ENCODE data around the gene RUSC2. TPM values are rescaled to one million over a fixed set of nuclear protein-coding genes. Genes with fewer than 3 reads are reported as not detected.
"Not testable (repeated sequence)": the region's sequence is repeated elsewhere in the genome, so short reads cannot be mapped to it uniquely, and the experiment has no call there.

The RUSC2 gene
- total RNA-seq, 1 experiment from 2014 or later, result 11.6 TPM

DNA sequence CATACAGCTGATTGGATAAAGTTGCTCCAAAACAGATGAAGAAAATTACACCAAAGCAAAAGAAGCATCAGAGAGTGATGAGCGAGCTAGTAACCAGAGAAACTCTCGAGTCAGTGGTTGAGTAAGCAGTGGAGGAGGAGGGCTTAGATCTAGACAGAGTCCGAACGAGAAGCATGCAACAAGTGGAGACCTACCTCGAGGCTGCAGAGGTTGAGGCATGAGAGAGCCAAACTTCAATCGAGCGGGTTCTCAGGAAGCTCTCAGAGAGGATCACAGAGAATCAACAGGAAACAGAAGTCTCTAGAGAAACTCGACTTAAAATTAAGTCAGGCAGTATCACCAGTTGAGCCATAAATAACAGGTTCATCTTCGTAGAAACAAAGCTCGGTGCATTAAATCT, 6.1 kb downstream of the RUSC2 start:
- H3K9me3 ChIP-seq (ENCODE audit: control insufficient read depth in 1 of 2, insufficient read depth in 1 of 2, low read depth in 1 of 2, low read length in 2 of 2), result no peaks in the 10 kb centered on the region
- ATAC-seq (no peak), DNase-seq (ENCODE audit: low read depth, low spot score) (no peak)
- H3K4me2 ChIP-seq (ENCODE audit: low read length), result no peak overlapping the region
- H3K27me3 ChIP-seq (ENCODE audit: insufficient read depth, low read length), result no peaks in the 10 kb centered on the region
- no peak overlapping the region for H2AFZ ChIP-seq (ENCODE audit: low read depth, low read length, poor library complexity, severe bottlenecking)
- intact Hi-C loops (cut with micrococcal nuclease), result no loop called here
- no peak overlapping the region for H3K9ac ChIP-seq (ENCODE audit: low read length)
- RAD21 ChIA-PET (ENCODE audit: low non-redundant PET in 1 of 2, low total read pairs in 2 of 2, uncharacterized antibody in 2 of 2, unreplicated experiment in 2 of 2), result no interaction called here
- TF ChIP-seq EZH2phosphoT487 (IDR thresholded peaks at IDR 0.05; ENCODE audit: borderline replicate concordance), result no peak
- no peak for TF ChIP-seq YY1 (IDR thresholded peaks at IDR 0.05; ENCODE audit: extremely low read depth, insufficient replicate concordance, low read depth, low read length)
- no peak for TF ChIP-seq ZFX (IDR thresholded peaks at IDR 0.05)
- no peak for TF ChIP-seq SP1 (IDR thresholded peaks at IDR 0.05; ENCODE audit: low read depth)
- no peak for TF ChIP-seq SIN3A (IDR thresholded peaks at IDR 0.05; ENCODE audit: low read depth)
- no peak for TF ChIP-seq POLR2A (IDR thresholded peaks at IDR 0.05; ENCODE audit: borderline replicate concordance, extremely low read depth, insufficient read depth, insufficient read length)
- TF ChIP-seq SRF (IDR thresholded peaks at IDR 0.05; ENCODE audit: low read depth), result no peak
- no peak for TF ChIP-seq ELF1 (IDR thresholded peaks at IDR 0.05; ENCODE audit: borderline replicate concordance, low read depth)
- no peak for TF ChIP-seq POLR2AphosphoS5 (IDR thresholded peaks at IDR 0.05; ENCODE audit: low read depth, low read length)
- no peak for TF ChIP-seq CEBPB (IDR thresholded peaks at IDR 0.05; ENCODE audit: low read depth)
- no peak for TF ChIP-seq JUND (IDR thresholded peaks at IDR 0.05)
- TF ChIP-seq ATF3 (IDR thresholded peaks at IDR 0.05), result no peak
- TF ChIP-seq, protein P1, sequence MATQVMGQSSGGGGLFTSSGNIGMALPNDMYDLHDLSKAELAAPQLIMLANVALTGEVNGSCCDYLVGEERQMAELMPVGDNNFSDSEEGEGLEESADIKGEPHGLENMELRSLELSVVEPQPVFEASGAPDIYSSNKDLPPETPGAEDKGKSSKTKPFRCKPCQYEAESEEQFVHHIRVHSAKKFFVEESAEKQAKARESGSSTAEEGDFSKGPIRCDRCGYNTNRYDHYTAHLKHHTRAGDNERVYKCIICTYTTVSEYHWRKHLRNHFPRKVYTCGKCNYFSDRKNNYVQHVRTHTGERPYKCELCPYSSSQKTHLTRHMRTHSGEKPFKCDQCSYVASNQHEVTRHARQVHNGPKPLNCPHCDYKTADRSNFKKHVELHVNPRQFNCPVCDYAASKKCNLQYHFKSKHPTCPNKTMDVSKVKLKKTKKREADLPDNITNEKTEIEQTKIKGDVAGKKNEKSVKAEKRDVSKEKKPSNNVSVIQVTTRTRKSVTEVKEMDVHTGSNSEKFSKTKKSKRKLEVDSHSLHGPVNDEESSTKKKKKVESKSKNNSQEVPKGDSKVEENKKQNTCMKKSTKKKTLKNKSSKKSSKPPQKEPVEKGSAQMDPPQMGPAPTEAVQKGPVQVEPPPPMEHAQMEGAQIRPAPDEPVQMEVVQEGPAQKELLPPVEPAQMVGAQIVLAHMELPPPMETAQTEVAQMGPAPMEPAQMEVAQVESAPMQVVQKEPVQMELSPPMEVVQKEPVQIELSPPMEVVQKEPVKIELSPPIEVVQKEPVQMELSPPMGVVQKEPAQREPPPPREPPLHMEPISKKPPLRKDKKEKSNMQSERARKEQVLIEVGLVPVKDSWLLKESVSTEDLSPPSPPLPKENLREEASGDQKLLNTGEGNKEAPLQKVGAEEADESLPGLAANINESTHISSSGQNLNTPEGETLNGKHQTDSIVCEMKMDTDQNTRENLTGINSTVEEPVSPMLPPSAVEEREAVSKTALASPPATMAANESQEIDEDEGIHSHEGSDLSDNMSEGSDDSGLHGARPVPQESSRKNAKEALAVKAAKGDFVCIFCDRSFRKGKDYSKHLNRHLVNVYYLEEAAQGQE (IDR thresholded peaks at IDR 0.05; ENCODE audit: low read depth), result no peak
- TF ChIP-seq, protein P2, sequence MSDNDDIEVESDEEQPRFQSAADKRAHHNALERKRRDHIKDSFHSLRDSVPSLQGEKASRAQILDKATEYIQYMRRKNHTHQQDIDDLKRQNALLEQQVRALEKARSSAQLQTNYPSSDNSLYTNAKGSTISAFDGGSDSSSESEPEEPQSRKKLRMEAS (IDR thresholded peaks at IDR 0.05), result no peak
- TF ChIP-seq CTCF (IDR thresholded peaks at IDR 0.05 in 2 of 3, conservative IDR thresholded peaks at IDR 0.05 in 1 of 3; ENCODE audit: borderline replicate concordance in 1 of 3, insufficient read depth in 1 of 3, low read depth in 2 of 3, low read length in 2 of 3), result no peak
- no peak for TF ChIP-seq EZH2 (IDR thresholded peaks at IDR 0.05)
- no peak for TF ChIP-seq TCF7L2 (IDR thresholded peaks at IDR 0.05; ENCODE audit: borderline replicate concordance, extremely low read depth, insufficient read depth, insufficient read length)
- CTCF ChIA-PET, result no interaction called here
- POLR2A ChIA-PET, result no interaction called here
- peaks cover 4% of the 10 kb centered on the region; the same call in 1 of the 2 replicates for H4K20me1 ChIP-seq (ENCODE audit: insufficient read depth)
- no TSS peak for BruUV-seq (replicated peaks)
- H3K36me3 ChIP-seq (ENCODE audit: control insufficient read depth in 1 of 2, insufficient read depth in 2 of 2, low read length in 2 of 2), result no peaks in the 10 kb centered on the region
- no peaks in the 10 kb centered on the region for H3K9me2 ChIP-seq (ENCODE audit: insufficient read depth)
- no peak overlapping the region for H3K4me3 ChIP-seq (replicated peaks in 1 of 2; ENCODE audit: low read depth in 1 of 2, low read length in 2 of 2)
- H3K79me2 ChIP-seq (ENCODE audit: insufficient read depth, low read length), result peaks cover 28% of the 10 kb centered on the region
- no peak overlapping the region for H3K27ac ChIP-seq (ENCODE audit: low read depth, low read length)
- peaks cover 13 to 15% of the 10 kb centered on the region in 2 experiments for H3K4me1 ChIP-seq (ENCODE audit: control insufficient read depth in 1 of 2, insufficient read depth in 2 of 2, low read length in 2 of 2)

GRCh38 chr9:35498245-35498644, 8.3 kb downstream of the RUSC2 start:
- DNase-seq (ENCODE audit: low read depth, low spot score); BruUV-seq (replicated peaks); POLR2A ChIA-PET: not testable (repeated sequence)

More at GRCh38 chr9:35498245-35498644, 8.3 kb downstream of the RUSC2 start:
- H3K4me3 ChIP-seq (replicated peaks in 1 of 2; ENCODE audit: low read depth in 1 of 2, low read length in 2 of 2); H3K4me2 ChIP-seq (ENCODE audit: low read length); RAD21 ChIA-PET (ENCODE audit: low non-redundant PET in 1 of 2, low total read pairs in 2 of 2, uncharacterized antibody in 2 of 2, unreplicated experiment in 2 of 2); H3K27ac ChIP-seq (ENCODE audit: low read depth, low read length); intact Hi-C loops (cut with micrococcal nuclease); H3K36me3 ChIP-seq (ENCODE audit: control insufficient read depth in 1 of 2, insufficient read depth in 2 of 2, low read length in 2 of 2); H4K20me1 ChIP-seq (ENCODE audit: insufficient read depth); H3K9ac ChIP-seq (ENCODE audit: low read length); H3K9me3 ChIP-seq (ENCODE audit: control insufficient read depth in 1 of 2, insufficient read depth in 1 of 2, low read depth in 1 of 2, low read length in 2 of 2); H2AFZ ChIP-seq (ENCODE audit: low read depth, low read length, poor library complexity, severe bottlenecking); ATAC-seq; H3K9me2 ChIP-seq (ENCODE audit: insufficient read depth); H3K27me3 ChIP-seq (ENCODE audit: insufficient read depth, low read length); H3K4me1 ChIP-seq (ENCODE audit: control insufficient read depth in 1 of 2, insufficient read depth in 2 of 2, low read length in 2 of 2): not testable (repeated sequence)
- CTCF ChIA-PET, result interaction anchor here (1.4 kb wide), 1 partner anchor 55 kb away, joined by 3 read pairs; no protein-coding TSS in a partner anchor
- H3K79me2 ChIP-seq (ENCODE audit: insufficient read depth, low read length), result peaks cover 20% of the 10 kb centered on the region

All from HCT116 (cell line).